GM21528 (cell line): Measurements from ENCODE around the gene TMEM109.

Experiments
- ATAC-seq: cut with Tn5 transposase; IDR thresholded peaks from one replicate; pipeline ENCODE4 v1.9.1; 2021; ENCODE audit warnings: mild to moderate bottlenecking, moderate library complexity; ENCODE audit not compliant: unreplicated experiment, low FRiP score

TMEM109 gene

DNA sequence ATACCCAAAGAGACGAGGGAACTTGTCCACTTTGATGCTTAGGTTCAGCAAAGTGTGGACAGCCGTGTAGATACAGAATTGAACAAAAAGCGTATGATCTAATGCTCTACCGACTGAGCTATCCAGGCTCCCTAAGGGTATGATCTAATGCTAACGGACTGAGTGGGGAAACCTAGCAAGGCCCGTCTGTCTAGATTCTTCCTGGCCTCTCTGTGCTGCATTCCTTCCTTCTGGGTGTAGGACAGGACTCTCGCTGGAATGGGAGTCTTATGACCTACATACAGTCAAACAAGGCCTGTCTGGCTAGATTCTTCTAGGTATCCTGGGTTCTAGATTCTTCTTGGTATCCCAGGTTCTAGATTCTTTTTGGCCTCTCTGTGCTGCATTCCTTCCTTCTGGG is 46.4 kb downstream of the TMEM109 start:
- no peak for ATAC-seq

DNA sequence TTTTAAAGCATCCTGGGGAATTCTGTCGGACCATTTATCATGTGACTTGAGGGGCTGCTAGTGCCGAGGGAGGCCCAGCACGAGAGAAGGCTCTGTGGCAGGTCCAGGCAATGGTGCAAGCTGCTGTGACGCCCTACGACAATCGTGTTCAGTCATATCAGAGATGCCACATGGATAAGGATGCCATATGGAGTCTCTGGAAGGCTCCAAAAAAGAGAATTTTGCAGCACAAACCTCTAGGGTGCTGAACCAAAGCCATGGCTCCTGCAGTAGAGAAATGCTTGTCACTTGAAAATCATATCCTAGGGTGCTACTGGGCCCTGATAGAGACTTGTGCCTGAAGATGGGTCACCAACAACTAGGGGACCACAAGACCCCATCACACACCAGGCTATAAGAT is 50.8 kb downstream of the TMEM109 start:
- no peak for ATAC-seq

DNA sequence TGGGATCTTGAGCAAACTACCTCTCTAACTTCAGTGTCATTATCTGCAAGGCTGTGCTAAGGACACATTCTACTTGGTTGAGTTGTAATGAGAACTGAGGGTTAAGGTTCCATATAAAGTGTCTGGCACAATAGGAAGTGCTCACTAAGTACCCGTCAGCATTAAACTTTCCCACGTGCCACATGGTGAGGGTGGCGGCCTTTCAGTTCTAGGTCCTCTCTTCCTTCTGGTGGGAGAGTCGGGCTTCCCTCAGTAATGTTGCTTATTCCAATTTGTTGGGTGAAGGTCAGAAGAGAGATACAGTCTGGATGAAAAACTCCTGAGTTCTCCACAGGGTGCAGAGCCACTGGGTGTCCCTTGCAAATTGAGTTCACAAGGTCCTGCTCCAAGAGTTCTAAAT is 52.9 kb downstream of the TMEM109 start:
- no peak for ATAC-seq

DNA sequence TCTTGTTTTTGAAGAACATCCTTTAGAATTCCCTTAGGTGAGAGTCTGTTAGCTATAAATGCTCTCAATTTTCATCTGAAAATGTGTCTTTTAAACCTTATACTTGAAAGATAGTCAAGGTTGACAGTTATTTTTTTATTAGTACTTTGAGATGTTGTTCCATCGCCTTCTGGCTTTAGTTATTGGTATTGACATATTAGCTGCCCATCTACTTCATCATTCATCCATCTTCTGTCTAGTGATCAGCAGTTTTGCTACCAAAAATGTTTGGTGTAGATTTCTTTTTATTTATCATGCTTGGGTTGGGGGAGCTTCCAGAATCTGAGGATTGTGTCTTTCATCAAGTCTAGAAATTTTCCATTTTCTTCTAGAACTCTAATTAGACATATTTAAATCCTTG is 54.3 kb downstream of the TMEM109 start:
- ATAC-seq = no peak

DNA sequence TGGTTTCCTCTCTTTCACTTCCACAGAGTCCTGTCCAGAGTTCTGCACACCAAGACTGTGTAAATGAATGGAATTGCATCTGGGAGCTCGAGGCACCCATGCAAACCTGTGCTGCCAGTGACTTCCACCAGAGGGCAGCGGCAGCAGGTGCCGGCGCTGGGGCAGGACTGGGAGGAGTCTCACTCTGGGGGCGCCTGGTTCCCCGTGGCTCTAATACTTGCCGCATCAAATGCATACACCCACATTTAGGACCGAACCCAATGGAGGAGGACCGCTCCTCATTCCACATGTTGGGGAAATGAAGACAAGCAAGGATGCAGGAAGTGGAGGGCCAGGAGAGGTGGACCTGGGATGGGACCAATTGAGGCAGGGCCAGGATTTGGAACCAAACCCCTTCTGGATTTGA is 56.4 kb downstream of the TMEM109 start:
- no peak for ATAC-seq

DNA sequence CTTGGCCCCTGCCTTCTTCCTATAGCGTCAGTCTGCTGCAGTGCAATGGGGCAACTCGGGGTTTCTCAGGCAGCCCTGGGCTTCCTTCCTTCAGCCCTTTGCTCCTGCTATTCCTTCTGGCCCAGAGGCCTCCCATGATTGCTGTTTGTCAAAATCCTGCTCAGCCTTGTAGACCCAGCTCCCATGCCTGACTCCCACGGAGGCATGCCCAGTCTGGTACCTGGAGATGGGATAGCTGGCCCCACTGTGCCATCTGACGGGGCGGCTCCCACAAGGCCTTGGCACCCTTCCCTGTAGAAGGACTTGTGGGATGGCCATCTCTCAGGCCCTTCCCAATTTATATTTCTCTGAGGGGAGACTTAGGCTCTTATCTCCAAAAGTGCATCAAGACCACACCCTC is 56.9 kb downstream of the TMEM109 start:
- ATAC-seq = no peak

DNA sequence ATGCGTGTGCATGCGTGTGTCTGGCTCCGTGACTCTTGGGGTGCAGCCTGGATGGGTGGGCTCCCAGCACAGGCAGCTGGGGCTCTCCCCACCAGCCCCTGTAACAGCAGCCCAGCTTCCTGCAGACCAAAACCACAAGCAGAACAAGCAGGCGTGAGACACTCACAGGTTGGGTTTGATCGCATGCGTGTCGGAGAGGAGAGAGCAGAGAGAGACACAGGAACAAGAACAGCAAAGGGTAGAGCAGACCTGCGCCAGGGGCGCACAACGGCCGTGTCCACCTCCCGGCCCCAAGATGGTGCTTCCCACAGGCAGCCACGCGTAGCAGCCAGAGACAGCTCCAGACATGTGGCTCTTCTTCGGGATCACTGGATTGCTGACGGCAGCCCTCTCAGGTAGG is 57.6 kb downstream of the TMEM109 start, which contains the start of gene CD6:
TSS of gene CD6 (plus strand) at position 161 of the 400 bp plus-strand sequence. CDS start at position 347, 186 bp downstream.
- ATAC-seq = no peak

DNA sequence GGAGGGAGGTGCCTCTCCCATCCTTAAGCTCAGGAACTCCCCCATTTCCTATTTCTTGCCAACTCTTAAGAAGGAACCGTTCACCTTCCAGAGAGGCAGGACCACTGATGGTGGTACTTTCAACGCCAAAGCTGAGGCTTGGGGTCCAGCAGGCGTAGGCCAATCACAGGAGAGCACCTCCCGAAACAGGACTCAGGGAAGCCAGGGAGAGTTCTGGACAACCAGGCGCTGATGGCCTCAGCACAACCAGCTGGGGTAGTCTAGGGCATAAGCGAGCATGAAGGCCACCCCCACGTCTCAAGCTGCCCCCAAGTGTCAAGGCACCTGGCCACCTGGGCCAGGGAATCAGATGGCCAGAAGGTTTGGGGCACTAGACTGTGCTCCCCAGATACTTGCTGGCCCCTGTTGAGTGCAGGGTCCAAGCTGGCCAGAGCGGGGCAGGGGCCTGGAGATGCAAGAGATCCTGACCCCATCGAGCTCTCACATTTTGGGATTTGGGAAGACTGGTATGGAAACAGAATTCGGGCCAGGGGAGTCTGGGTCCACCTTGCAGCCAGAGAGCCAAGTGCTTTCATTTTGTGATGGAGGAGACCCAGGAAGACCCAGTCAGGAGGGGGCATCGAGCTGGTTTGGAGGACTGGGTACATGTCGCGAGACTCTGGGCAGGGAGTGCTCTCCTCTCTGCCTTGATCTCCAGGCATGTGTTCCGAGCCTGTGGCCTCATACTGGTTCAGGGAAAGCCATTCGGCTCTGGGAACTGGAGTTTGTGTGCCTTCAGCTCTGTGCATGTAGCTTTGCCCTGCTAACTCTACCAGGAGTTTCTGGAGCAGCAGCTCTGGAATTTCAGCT is 58.4 kb downstream of the TMEM109 start:
- ATAC-seq = no peak
